ENCODE results near the gene ZNRF2. TPM values are rescaled to one million over a fixed set of nuclear protein-coding genes. Genes with fewer than 3 reads are reported as not detected.

The ZNRF2 gene
- total and polyA plus RNA-seq, 2 donors (not counting 3 experiments of a cell fraction or from before 2014, with no cell fraction given): 1.4 to 5.9 TPM

- POLR2A ChIA-PET: no interaction called here
- Histone ChIP-seq H3K27ac (ENCODE audit: insufficient read depth, low read depth, low read length) (no peak overlapping the region), H3K27me3 (ENCODE audit: control insufficient read depth in 2 of 2, insufficient read depth in 2 of 2, low read length in 2 of 2) (no peaks in the 10 kb centered on the region), H3K79me2 (ENCODE audit: control insufficient read depth, insufficient read depth, low read length) (peaks cover 2% of the 10 kb centered on the region), H3K4me2 (ENCODE audit: insufficient read depth, low read length) (no peak overlapping the region), H3K36me3 (ENCODE audit: control insufficient read depth in 2 of 2, extremely low read depth in 1 of 2, insufficient read depth in 2 of 2, low read length in 2 of 2) (no peaks in the 10 kb centered on the region), H3K9ac (replicated peaks; ENCODE audit: extremely low read depth, insufficient read depth, low read length) (no peak overlapping the region), H3K9me3 (replicated peaks; ENCODE audit: control insufficient read depth, insufficient read depth, low read length) (no peaks in the 10 kb centered on the region), H3K9me1 (replicated peaks; ENCODE audit: control insufficient read depth, extremely low read depth, insufficient read depth, low read length) (no peaks in the 10 kb centered on the region), H2AFZ (ENCODE audit: low read depth, low read length) (no peak overlapping the region), H3K4me3 (replicated peaks in 1 of 3; ENCODE audit: insufficient read depth in 1 of 3, low read depth in 1 of 3, low read length in 3 of 3) (no peak overlapping the region), H3K4me1 (ENCODE audit: control insufficient read depth, extremely low read depth, insufficient read depth, low read length) (no peaks in the 10 kb centered on the region), H4K20me1 (replicated peaks; ENCODE audit: control insufficient read depth, extremely low read depth, insufficient read depth, low read length) (no peaks in the 10 kb centered on the region)
- FAIRE-seq (no peak), DNase-seq (ENCODE audit: low read depth, low spot score) (no peak)
- intact Hi-C loops (cut with micrococcal nuclease): no loop called here
- CTCF ChIA-PET: interaction anchor here (1.3 to 2.9 kb wide), 2 partner anchors 13 to 15 kb away, joined by 4 to 10 read pairs; no protein-coding TSS in a partner anchor
- dilution Hi-C loops (cut with MboI; ENCODE audit: extremely low pct_ligation_motif_present, low sequenced_read_pairs): no loop called here
- TF ChIP-seq, protein P1, sequence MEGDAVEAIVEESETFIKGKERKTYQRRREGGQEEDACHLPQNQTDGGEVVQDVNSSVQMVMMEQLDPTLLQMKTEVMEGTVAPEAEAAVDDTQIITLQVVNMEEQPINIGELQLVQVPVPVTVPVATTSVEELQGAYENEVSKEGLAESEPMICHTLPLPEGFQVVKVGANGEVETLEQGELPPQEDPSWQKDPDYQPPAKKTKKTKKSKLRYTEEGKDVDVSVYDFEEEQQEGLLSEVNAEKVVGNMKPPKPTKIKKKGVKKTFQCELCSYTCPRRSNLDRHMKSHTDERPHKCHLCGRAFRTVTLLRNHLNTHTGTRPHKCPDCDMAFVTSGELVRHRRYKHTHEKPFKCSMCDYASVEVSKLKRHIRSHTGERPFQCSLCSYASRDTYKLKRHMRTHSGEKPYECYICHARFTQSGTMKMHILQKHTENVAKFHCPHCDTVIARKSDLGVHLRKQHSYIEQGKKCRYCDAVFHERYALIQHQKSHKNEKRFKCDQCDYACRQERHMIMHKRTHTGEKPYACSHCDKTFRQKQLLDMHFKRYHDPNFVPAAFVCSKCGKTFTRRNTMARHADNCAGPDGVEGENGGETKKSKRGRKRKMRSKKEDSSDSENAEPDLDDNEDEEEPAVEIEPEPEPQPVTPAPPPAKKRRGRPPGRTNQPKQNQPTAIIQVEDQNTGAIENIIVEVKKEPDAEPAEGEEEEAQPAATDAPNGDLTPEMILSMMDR (IDR thresholded peaks at IDR 0.05; ENCODE audit: extremely low read depth in 1 of 2, insufficient read depth in 1 of 2, low read depth in 1 of 2, low read length in 2 of 2): no peak
- TF ChIP-seq GATA2 (IDR thresholded peaks at IDR 0.05; ENCODE audit: insufficient read depth, insufficient read length, low read depth, low read length): no peak
- TF ChIP-seq FOS (IDR thresholded peaks at IDR 0.05; ENCODE audit: borderline replicate concordance, insufficient read depth, low read length): no peak
- no peak for TF ChIP-seq POLR2A (IDR thresholded peaks at IDR 0.05; ENCODE audit: low read depth, low read length)
- no peak for TF ChIP-seq MAX (IDR thresholded peaks at IDR 0.05; ENCODE audit: insufficient read depth, insufficient read length)
- no peak for TF ChIP-seq JUN (IDR thresholded peaks at IDR 0.05; ENCODE audit: borderline replicate concordance, insufficient read depth, insufficient read length, low read depth)
- TF ChIP-seq EZH2 (IDR thresholded peaks at IDR 0.05; ENCODE audit: borderline replicate concordance, low read depth, low read length, severe bottlenecking): no peak
- TF ChIP-seq POLR2AphosphoS5 (IDR thresholded peaks at IDR 0.05; ENCODE audit: insufficient read depth, low read depth, low read length): no peak
- TF ChIP-seq MYC (IDR thresholded peaks at IDR 0.05; ENCODE audit: low read depth, low read length): no peak
- no TSS peak for BruUV-seq (replicated peaks)
These were observed 29.0 kb downstream of the ZNRF2 start for GRCh38 chr7:30313348-30313747.

Data from endothelial cell of umbilical vein (primary cell).